ENCODE measurements around the gene KLHL29. TPM values are rescaled to one million over a fixed set of nuclear protein-coding genes. Genes with fewer than 3 reads are reported as not detected.

The KLHL29 gene
- total and polyA plus RNA-seq, 10 of the 15 experiments (the other 5 are each of a cell fraction or from before 2014, with no cell fraction given): 1.4 to 19.5 (median 6.1) TPM

GRCh38 chr2:23592061-23592685, 207.2 kb downstream of the KLHL29 start:
- no peaks in the 10 kb centered on the region for H4K20me1 ChIP-seq (ENCODE audit: control insufficient read depth, insufficient read depth)
- FAIRE-seq: no peak
- in situ Hi-C loops (cut with MboI): no loop called here
- H3K4me1 ChIP-seq (ENCODE audit: control insufficient read depth, insufficient read depth, low read length): no peaks in the 10 kb centered on the region
- DNase-seq (ENCODE audit: low read depth, low spot score): no peak
- ChIA-PET RAD21 (ENCODE audit: unreplicated experiment) (no interaction called here), SMC1A (ENCODE audit: uncharacterized antibody, unreplicated experiment) (no interaction called here), CTCF (no interaction called here), POLR2A (no interaction called here)
- TF ChIP-seq KAT2A (conservative IDR thresholded peaks at IDR 0.05; ENCODE audit: control insufficient read depth, low read depth, low read length): no peak
- no peak for TF ChIP-seq SMARCA5 (IDR thresholded peaks at IDR 0.05)
- TF ChIP-seq ZNF622 (IDR thresholded peaks at IDR 0.05): no peak
- TF ChIP-seq CREM (IDR thresholded peaks at IDR 0.05; ENCODE audit: low read depth): no peak
- TF ChIP-seq EGR1 (IDR thresholded peaks at IDR 0.05; ENCODE audit: borderline replicate concordance in 1 of 2, low read depth in 2 of 2, low read length in 2 of 2): no peak
- no peak for TF ChIP-seq SUZ12 (IDR thresholded peaks at IDR 0.05; ENCODE audit: unreplicated experiment)
- TF ChIP-seq ATF2 (IDR thresholded peaks at IDR 0.05; ENCODE audit: low read length): no peak
- TF ChIP-seq CUX1 (IDR thresholded peaks at IDR 0.05; ENCODE audit: insufficient replicate concordance, low read depth, low read length): no peak
- no peak overlapping the region for H3K27ac ChIP-seq (ENCODE audit: control insufficient read depth, insufficient read depth)
- H3K9ac ChIP-seq (ENCODE audit: control insufficient read depth, insufficient read depth, low read length): no peak overlapping the region
- H3K9me3 ChIP-seq (replicated peaks; ENCODE audit: control insufficient read depth, insufficient read depth, low read length): no peaks in the 10 kb centered on the region
- no peak overlapping the region for H3K4me3 ChIP-seq
- no peaks in the 10 kb centered on the region for H3K79me2 ChIP-seq (ENCODE audit: control insufficient read depth, insufficient read depth, low read length)
- no TSS peak for BruUV-seq (replicated peaks)
- 57% methylated on average over 9 of the region's 9 CpGs for WGBS (ENCODE audit: insufficient coverage, insufficient replicate concordance, low lambda C conversion rate, missing lambda C conversion rate)
- no peak overlapping the region for H3K4me2 ChIP-seq (ENCODE audit: control insufficient read depth, insufficient read depth)
- intact Hi-C loops (cut with micrococcal nuclease; ENCODE audit: unreplicated experiment): no loop called here
- no peaks in the 10 kb centered on the region for H3K27me3 ChIP-seq (replicated peaks in 1 of 2; ENCODE audit: control insufficient read depth in 2 of 2, insufficient read depth in 2 of 2, low read length in 1 of 2)
- H3K36me3 ChIP-seq (ENCODE audit: control insufficient read depth in 2 of 2, insufficient read depth in 2 of 2, low read length in 1 of 2): no peaks in the 10 kb centered on the region; a peak in 1 of 4 replicates
- no peak for ATAC-seq
- no peak overlapping the region for H2AFZ ChIP-seq (ENCODE audit: control insufficient read depth, low read depth, low read length)
